SK-N-SH (cell line): ENCODE measurements around the gene TXNRD2.

ENCODE experiments used
- CTCF ChIP-seq: fragments of 200-600 bp; sonication (generic); IDR thresholded peaks from 2 replicates; pipeline ENCODE4 v1.6.1; 2017; ENCODE audit warnings: antibody characterized with exemption, mild to moderate bottlenecking, moderate library complexity
- ELF1 ChIP-seq: IDR thresholded peaks from 2 replicates; pipeline ENCODE4 v1.4.0; 2012
- EZH2phosphoT487 ChIP-seq: fragments of 200-600 bp; sonication (generic); IDR thresholded peaks from 2 replicates; pipeline ENCODE4 v1.6.1; 2017; ENCODE audit warnings: low read depth, mixed run types, mild to moderate bottlenecking, antibody characterized with exemption, moderate library complexity, borderline replicate concordance
- MAX ChIP-seq: IDR thresholded peaks from 2 replicates; pipeline ENCODE4 v1.4.0; 2012; ENCODE audit warnings: low read depth
- MEF2A ChIP-seq: IDR thresholded peaks from 2 replicates; pipeline ENCODE4 v1.4.0; 2012; ENCODE audit warnings: low read depth, borderline replicate concordance
- NFIC ChIP-seq: IDR thresholded peaks from 2 replicates; pipeline ENCODE4 v1.4.0; 2012; ENCODE audit warnings: borderline replicate concordance
- POLR2AphosphoS5 ChIP-seq: IDR thresholded peaks from 2 replicates; pipeline ENCODE4 v1.6.1; 2012; ENCODE audit warnings: low read depth, low read length
- RCOR1 ChIP-seq: fragments of 150-350 bp; IDR thresholded peaks from 2 replicates; pipeline ENCODE4 v1.6.1; 2017; ENCODE audit warnings: antibody characterized with exemption, low read length
- REST ChIP-seq: IDR thresholded peaks from 2 replicates; pipeline ENCODE4 v1.6.1; 2012; ENCODE audit warnings: mild to moderate bottlenecking, low read depth, low read length, moderate library complexity
- YY1 ChIP-seq: IDR thresholded peaks from 2 replicates; pipeline ENCODE4 v1.4.0; 2012; ENCODE audit warnings: low read depth, mild to moderate bottlenecking
- ZBTB33 ChIP-seq: IDR thresholded peaks from 2 replicates; pipeline ENCODE4 v1.4.0; 2012; ENCODE audit warnings: low read depth, borderline replicate concordance

- TF ChIP-seq CTCF (no peak), NFIC (no peak), YY1 (no peak), MEF2A (no peak), POLR2AphosphoS5 (no peak), REST (no peak), RCOR1 (no peak), EZH2phosphoT487 (no peak), ZBTB33 (no peak), ELF1 (no peak), MAX (no peak)
Observed at GRCh38 chr22:19840955-19841640, 100.5 kb downstream of the TXNRD2 start.
